A673 (cell line): ENCODE data around the gene ANAPC16. TPM values are rescaled to one million over a fixed set of nuclear protein-coding genes. Genes with fewer than 3 reads are reported as not detected.

Experiments
- BruUV-seq: library from RNA; stranded (reverse); fragments of 400-500 nt; replicated peaks from 2 replicates; lab custom pipeline; 2021; lab: Mats Ljungman, UMichigan
- CTCF ChIA-PET: fragments of 300-600 bp; sonication (Branson Sonifier 250); formaldehyde crosslinking; loops from one replicate; lab custom pipeline; 2022; ENCODE audit warnings: antibody characterized with exemption; lab: Charles Lee
- POLR2A ChIA-PET: fragments of 300-600 bp; sonication (Branson Sonifier 250); formaldehyde crosslinking; loops from one replicate; lab custom pipeline; 2022; ENCODE audit warnings: antibody characterized with exemption; ENCODE audit not compliant: low non-redundant PET; lab: Charles Lee
- DNase-seq: peaks from one replicate; pipeline ENCODE4 v3.0.0-alpha.2; 2015; ENCODE audit warnings: low spot score
- H3K27ac ChIP-seq: fragments of 200-600 bp; sonication (generic); 2 replicates; pipeline ENCODE4 v1.5.1; 2016; ENCODE audit warnings: mixed run types, low read depth, mild to moderate bottlenecking, mixed read lengths, antibody characterized with exemption, low read length; ENCODE audit not compliant: poor library complexity, severe bottlenecking
- H3K27me3 ChIP-seq: fragments of 200-600 bp; sonication (generic); replicated peaks from 2 replicates; pipeline ENCODE4 v1.6.1; 2017; ENCODE audit warnings: mixed run types, low read depth, mild to moderate bottlenecking, mixed read lengths, antibody characterized with exemption, low read length; ENCODE audit not compliant: insufficient read depth, poor library complexity
- H3K36me3 ChIP-seq: fragments of 200-600 bp; sonication (generic); 2 replicates; pipeline ENCODE4 v1.6.1; 2016; ENCODE audit warnings: mixed run types, mild to moderate bottlenecking, mixed read lengths, antibody characterized with exemption, low read length; ENCODE audit not compliant: insufficient read depth, poor library complexity, severe bottlenecking
- H3K4me1 ChIP-seq: fragments of 200-600 bp; sonication (generic); 2 replicates; pipeline ENCODE4 v1.6.1; 2017; ENCODE audit warnings: mixed run types, mild to moderate bottlenecking, mixed read lengths, antibody characterized with exemption, low read length; ENCODE audit not compliant: insufficient read depth, poor library complexity, severe bottlenecking
- H3K4me3 ChIP-seq: fragments of 200-600 bp; sonication (generic); 2 replicates; pipeline ENCODE4 v1.5.1; 2016; ENCODE audit warnings: low read depth, mixed run types, mild to moderate bottlenecking, mixed read lengths, low read length; ENCODE audit not compliant: poor library complexity, severe bottlenecking
- H3K9me3 ChIP-seq: fragments of 200-600 bp; sonication (generic); 2 replicates; pipeline ENCODE4 v1.6.1; 2016; ENCODE audit warnings: mixed run types, low read depth, mild to moderate bottlenecking, mixed read lengths, antibody characterized with exemption, low read length; ENCODE audit not compliant: poor library complexity, severe bottlenecking
- EZH2 ChIP-seq: fragments of 200-600 bp; sonication (generic); IDR thresholded peaks from 2 replicates; pipeline ENCODE4 v1.6.1; 2017; ENCODE audit warnings: borderline replicate concordance, low read depth, mild to moderate bottlenecking, mixed read lengths, antibody characterized with exemption, low read length; ENCODE audit not compliant: poor library complexity, severe bottlenecking
- intact Hi-C: fragments of 100-400 bp; cut with micrococcal nuclease; formaldehyde crosslinking; loops from one replicate; pipeline ENCODE4 v1.10.0; 2022; ENCODE audit not compliant: unreplicated experiment
- total RNA-seq: library from RNA; stranded (reverse); gene quantifications from 2 replicates; pipeline ENCODE4 v1.2.3, GENCODE V29; 2021
- TF ChIP-seq, protein P1 (sequence below): fragments of 300-800, 200-600 bp; sonication (generic); conservative IDR thresholded peaks from 2 replicates; pipeline ENCODE4 v1.5.1; 2017; ENCODE audit warnings: low read depth, mild to moderate bottlenecking, antibody characterized with exemption, low read length, moderate library complexity, mixed read lengths

The ANAPC16 gene
- total RNA-seq, 1 experiment from 2014 or later = 57.6 TPM

DNA sequence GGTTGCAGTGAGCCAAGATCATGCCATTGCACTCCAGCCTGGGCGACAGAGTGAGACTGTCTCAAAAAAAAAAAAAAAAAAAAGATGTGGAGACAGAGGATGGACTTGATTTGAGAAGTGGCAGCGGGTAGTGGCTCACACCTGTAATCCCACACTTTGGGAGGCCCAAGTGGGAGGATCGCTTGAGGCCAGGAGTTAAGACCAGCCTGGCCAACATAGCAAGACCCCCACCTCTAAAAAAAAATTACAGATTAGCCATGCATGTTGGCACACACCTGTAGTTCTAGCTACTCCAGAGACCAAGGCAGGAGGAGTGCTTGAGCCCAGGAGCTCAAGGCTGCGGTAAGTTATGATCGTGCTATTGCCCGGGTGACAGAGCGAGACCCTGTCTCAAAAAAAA lies 24.6 kb downstream of the ANAPC16 start:
- DNase-seq = no peak

DNA sequence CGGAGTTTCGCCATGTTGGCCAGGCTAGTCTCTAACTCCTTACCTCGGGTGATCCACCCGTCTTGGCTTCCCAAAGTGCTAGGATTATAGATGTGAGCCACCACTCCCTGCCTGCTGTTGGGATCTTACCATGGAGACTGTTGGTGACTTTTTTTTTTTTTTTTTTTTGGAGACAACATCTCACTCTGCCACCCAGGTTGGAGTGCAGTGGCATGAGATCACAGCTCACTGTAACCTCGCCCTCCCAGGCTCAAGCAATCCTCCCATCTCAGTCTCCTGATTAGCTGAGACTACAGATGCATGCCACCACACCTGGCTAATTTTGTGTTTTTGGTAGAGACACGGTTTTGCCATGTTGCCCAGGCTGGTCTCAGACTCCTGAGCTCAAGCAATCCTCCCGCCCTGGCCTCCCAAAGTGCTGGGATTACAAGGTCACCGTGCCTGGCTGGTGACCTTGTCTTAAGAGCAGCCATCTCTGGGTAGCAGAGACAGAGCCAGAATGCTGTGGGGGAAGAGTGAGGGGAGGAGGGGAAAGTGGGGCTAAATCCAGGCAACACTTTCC lies 26.0 kb downstream of the ANAPC16 start:
- CTCF ChIA-PET = no interaction called here
- H3K27me3 ChIP-seq = no peaks in the 10 kb centered on the region
- H3K27ac ChIP-seq = no peak overlapping the region
- H3K4me3 ChIP-seq = no peak overlapping the region
- POLR2A ChIA-PET = no interaction called here
- no peak for TF ChIP-seq EZH2
- TF ChIP-seq, protein P1, sequence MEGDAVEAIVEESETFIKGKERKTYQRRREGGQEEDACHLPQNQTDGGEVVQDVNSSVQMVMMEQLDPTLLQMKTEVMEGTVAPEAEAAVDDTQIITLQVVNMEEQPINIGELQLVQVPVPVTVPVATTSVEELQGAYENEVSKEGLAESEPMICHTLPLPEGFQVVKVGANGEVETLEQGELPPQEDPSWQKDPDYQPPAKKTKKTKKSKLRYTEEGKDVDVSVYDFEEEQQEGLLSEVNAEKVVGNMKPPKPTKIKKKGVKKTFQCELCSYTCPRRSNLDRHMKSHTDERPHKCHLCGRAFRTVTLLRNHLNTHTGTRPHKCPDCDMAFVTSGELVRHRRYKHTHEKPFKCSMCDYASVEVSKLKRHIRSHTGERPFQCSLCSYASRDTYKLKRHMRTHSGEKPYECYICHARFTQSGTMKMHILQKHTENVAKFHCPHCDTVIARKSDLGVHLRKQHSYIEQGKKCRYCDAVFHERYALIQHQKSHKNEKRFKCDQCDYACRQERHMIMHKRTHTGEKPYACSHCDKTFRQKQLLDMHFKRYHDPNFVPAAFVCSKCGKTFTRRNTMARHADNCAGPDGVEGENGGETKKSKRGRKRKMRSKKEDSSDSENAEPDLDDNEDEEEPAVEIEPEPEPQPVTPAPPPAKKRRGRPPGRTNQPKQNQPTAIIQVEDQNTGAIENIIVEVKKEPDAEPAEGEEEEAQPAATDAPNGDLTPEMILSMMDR = no peak
- no peak for DNase-seq
- intact Hi-C loops = no loop called here
- no peaks in the 10 kb centered on the region for H3K36me3 ChIP-seq
- no TSS peak for BruUV-seq
- peaks cover 14% of the 10 kb centered on the region for H3K4me1 ChIP-seq
- no peaks in the 10 kb centered on the region for H3K9me3 ChIP-seq

More for the DNA sequence above, 24.6 kb downstream of the ANAPC16 start:
- no TSS peak for BruUV-seq
- intact Hi-C loops = no loop called here
- Histone ChIP-seq H3K27me3 (no peaks in the 10 kb centered on the region), H3K4me3 (no peak overlapping the region), H3K36me3 (peaks cover 5% of the 10 kb centered on the region), H3K9me3 (no peaks in the 10 kb centered on the region), H3K4me1 (peaks cover 10% of the 10 kb centered on the region), H3K27ac (no peak overlapping the region)
- CTCF ChIA-PET = no interaction called here
- POLR2A ChIA-PET = no interaction called here
- TF ChIP-seq, protein P1 = no peak
- TF ChIP-seq EZH2 = no peak

DNA sequence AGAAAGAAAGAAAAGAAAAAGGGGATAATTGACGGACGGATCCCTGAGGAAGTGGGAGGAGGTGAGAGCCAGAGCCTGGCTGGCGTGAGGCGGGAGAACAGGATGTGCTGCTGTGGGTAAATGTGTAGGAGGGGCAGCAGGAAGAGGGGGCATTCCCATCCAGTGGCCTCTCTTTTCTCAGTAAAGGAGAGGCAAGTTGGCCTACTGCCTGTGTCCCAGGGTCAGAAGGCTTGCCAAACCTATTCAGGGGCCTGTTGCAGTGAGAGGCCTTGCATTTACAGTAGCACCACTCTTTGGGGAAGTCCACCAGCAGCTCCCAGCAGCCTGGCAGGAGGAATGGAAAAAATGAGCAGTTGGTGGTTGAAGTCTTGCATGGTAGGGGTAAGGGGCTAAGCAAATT lies 26.9 kb downstream of the ANAPC16 start:
- no TSS peak for BruUV-seq
- Histone ChIP-seq H3K27me3 (no peaks in the 10 kb centered on the region), H3K9me3 (no peaks in the 10 kb centered on the region), H3K4me1 (peaks cover 14% of the 10 kb centered on the region), H3K4me3 (no peak overlapping the region), H3K36me3 (no peaks in the 10 kb centered on the region), H3K27ac (no peak overlapping the region)
- CTCF ChIA-PET = no interaction called here
- POLR2A ChIA-PET = interaction anchor here (1.1 kb wide), 1 partner anchor 18 kb away, joined by 3 read pairs; no protein-coding TSS in a partner anchor
- no peak for DNase-seq
- no peak for TF ChIP-seq EZH2
- TF ChIP-seq, protein P1 = no peak
- intact Hi-C loops = no loop called here
